Progenitor cell of endocrine pancreas (in vitro differentiated cells): ENCODE measurements around the gene OR2D3. TPM values are rescaled to one million over a fixed set of nuclear protein-coding genes. Genes with fewer than 3 reads are reported as not detected.

Source experiments
- DNase-seq: peaks from one replicate; pipeline ENCODE4 v3.0.0; 2021; ENCODE audit warnings: low spot score; ENCODE audit not compliant: unreplicated experiment
- H3K27ac Mint-ChIP-seq: 2 replicates; pipeline ENCODE4 v1.8.0; 2021; ENCODE audit warnings: mild to moderate bottlenecking, moderate library complexity, mixed read lengths
- H3K27me3 Mint-ChIP-seq: 2 replicates; pipeline ENCODE4 v1.8.0; 2021; ENCODE audit warnings: mixed read lengths
- H3K36me3 Mint-ChIP-seq: 2 replicates; pipeline ENCODE4 v1.8.0; 2022; ENCODE audit warnings: mixed read lengths; ENCODE audit not compliant: insufficient read depth
- H3K4me1 Mint-ChIP-seq: 2 replicates; pipeline ENCODE4 v1.8.0; 2021; ENCODE audit warnings: low read depth, mixed read lengths
- H3K4me3 Mint-ChIP-seq: 2 replicates; pipeline ENCODE4 v1.8.0; 2021; ENCODE audit warnings: low read depth, mild to moderate bottlenecking, moderate library complexity, mixed read lengths
- H3K9me3 Mint-ChIP-seq: 2 replicates; pipeline ENCODE4 v1.8.0; 2021; ENCODE audit warnings: low read depth, mixed read lengths
- total RNA-seq: library from RNA; stranded (reverse); gene quantifications from 2 replicates; pipeline ENCODE4 v1.2.1, GENCODE V29; 2021
- TF ChIP-seq, protein P1 (sequence below): fragments of 200-600 bp; sonication (generic); IDR thresholded peaks from one replicate; pipeline ENCODE4 v1.5.0; 2021; ENCODE audit warnings: antibody characterized with exemption, mild to moderate bottlenecking; ENCODE audit not compliant: unreplicated experiment

OR2D3 gene
- total RNA-seq, 1 donor from 2014 or later: not detected

GRCh38 chr11:6919698-6920097, 1.1 kb upstream of the OR2D3 start:
- no peak overlapping the region for H3K4me3 Mint-ChIP-seq
- no peaks in the 10 kb centered on the region for H3K4me1 Mint-ChIP-seq
- H3K9me3 Mint-ChIP-seq: no peaks in the 10 kb centered on the region
- H3K36me3 Mint-ChIP-seq: no peaks in the 10 kb centered on the region
- TF ChIP-seq, protein P1, sequence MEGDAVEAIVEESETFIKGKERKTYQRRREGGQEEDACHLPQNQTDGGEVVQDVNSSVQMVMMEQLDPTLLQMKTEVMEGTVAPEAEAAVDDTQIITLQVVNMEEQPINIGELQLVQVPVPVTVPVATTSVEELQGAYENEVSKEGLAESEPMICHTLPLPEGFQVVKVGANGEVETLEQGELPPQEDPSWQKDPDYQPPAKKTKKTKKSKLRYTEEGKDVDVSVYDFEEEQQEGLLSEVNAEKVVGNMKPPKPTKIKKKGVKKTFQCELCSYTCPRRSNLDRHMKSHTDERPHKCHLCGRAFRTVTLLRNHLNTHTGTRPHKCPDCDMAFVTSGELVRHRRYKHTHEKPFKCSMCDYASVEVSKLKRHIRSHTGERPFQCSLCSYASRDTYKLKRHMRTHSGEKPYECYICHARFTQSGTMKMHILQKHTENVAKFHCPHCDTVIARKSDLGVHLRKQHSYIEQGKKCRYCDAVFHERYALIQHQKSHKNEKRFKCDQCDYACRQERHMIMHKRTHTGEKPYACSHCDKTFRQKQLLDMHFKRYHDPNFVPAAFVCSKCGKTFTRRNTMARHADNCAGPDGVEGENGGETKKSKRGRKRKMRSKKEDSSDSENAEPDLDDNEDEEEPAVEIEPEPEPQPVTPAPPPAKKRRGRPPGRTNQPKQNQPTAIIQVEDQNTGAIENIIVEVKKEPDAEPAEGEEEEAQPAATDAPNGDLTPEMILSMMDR: no peak
- H3K27ac Mint-ChIP-seq: no peak overlapping the region
- no peak for DNase-seq
- H3K27me3 Mint-ChIP-seq: no peaks in the 10 kb centered on the region

DNA sequence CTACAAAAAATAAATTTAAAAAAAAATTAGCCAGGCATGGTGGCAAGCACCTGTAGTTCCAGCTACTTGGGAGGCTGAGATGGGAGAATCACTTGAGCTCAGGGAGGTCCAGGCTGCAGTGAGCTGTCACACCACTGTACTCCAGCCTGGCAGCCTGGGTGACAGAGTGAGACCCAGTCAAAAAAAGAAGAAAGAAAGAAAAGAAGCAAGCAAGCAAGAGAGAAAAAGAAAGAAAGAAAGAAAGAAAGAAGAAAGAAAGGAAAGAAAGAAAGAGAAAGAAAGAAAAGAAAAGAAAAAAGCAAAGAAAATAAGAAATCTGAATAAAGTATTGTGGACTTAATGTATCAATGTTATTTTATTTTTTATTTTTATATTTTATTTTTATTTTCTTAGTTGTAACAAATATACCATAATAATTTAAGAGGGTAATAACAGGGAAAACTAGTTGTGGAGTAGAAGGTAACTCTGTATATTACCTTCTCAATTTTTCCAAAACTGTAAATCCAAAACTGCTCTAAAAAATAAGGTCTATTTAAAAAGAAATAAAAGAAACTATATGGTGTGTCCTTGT, 4.3 kb downstream of the OR2D3 start:
- H3K9me3 Mint-ChIP-seq: no peaks in the 10 kb centered on the region
- DNase-seq: no peak
- H3K27me3 Mint-ChIP-seq: no peaks in the 10 kb centered on the region
- peaks cover 7% of the 10 kb centered on the region for H3K4me1 Mint-ChIP-seq
- H3K27ac Mint-ChIP-seq: no peak overlapping the region
- peak overlapping the region; percentile 94 for H3K4me3 Mint-ChIP-seq
- TF ChIP-seq, protein P1: no peak
- H3K36me3 Mint-ChIP-seq: no peaks in the 10 kb centered on the region

- Mint-ChIP-seq H3K27ac (peak overlapping the region; percentile 93), H3K9me3 (no peaks in the 10 kb centered on the region), H3K36me3 (no peaks in the 10 kb centered on the region), H3K4me3 (peak overlapping the region; percentile 94), H3K27me3 (no peaks in the 10 kb centered on the region), H3K4me1 (peaks cover 7% of the 10 kb centered on the region)
- no peak for DNase-seq
- TF ChIP-seq, protein P1: no peak
These were observed 4.9 kb downstream of the OR2D3 start for GRCh38 chr11:6925636-6926207.

DNA sequence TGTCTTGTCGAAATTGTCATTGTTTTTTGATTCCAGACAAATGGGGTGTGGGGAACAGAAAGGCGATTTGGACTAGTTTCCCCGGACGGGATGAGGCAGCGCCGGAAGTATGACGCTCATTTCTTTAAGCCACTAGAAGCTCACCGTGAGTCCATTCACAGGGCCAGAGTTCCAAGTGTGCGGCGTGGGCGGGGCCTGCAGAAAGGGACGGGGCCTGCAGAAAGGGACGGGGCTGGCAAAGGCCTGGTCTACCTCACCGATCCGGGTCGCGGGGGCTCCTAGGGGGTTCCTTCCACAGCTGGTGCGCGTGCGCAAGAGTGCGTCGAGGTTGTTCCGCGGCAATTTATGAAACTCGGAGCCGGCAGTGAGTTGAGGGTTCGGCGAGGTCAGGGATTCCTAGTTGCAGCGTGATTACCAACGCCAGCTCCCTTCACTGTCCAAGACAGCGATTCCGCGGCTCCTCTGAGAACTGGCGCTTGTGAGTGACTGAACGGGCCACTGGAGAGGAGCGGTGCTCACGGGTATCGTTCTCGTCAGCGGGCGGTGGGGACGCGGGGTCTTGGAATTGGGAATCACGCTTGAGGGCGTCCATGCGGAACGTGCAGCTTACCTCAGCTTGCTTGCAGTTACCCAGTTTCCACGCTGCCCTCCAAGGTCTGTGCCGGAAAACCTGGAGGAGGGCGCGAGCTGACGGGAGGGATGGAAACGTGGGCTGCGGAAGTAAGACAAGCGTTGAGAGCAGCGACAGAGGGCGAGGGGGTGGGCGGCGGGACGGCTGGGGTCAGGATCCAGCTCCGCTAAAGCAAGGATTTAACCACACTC, 5.6 kb downstream of the OR2D3 start, which contains the start of gene ZNF215:
ZNF215 (plus strand) TSS at position 219 of the 822 bp plus-strand sequence. CDS start 5,847 bp downstream, outside the sequence.
- Mint-ChIP-seq H3K4me1 (peaks cover 7% of the 10 kb centered on the region), H3K27me3 (no peaks in the 10 kb centered on the region), H3K36me3 (no peaks in the 10 kb centered on the region), H3K27ac (peak within 1 kb of the TSS; percentile 93), H3K9me3 (no peaks in the 10 kb centered on the region), H3K4me3 (peak within 1 kb of the TSS; percentile 94)
- TF ChIP-seq, protein P1: no peak
- DNase-seq: peak; percentile 62

GRCh38 chr11:6927030-6927617, 6.3 kb downstream of the OR2D3 start:
- TF ChIP-seq, protein P1: no peak
- Mint-ChIP-seq H3K9me3 (no peaks in the 10 kb centered on the region), H3K4me1 (peaks cover 7% of the 10 kb centered on the region), H3K36me3 (no peaks in the 10 kb centered on the region), H3K4me3 (peak overlapping the region; percentile 94), H3K27ac (peak overlapping the region; percentile 73), H3K27me3 (no peaks in the 10 kb centered on the region)
- no peak for DNase-seq
